PFSK-1 (cell line): ENCODE data around the gene HNRNPH3.

Source experiments
- FOXP2 ChIP-seq: optimal IDR thresholded peaks from 2 replicates; pipeline ENCODE3; 2011; ENCODE audit warnings: borderline replicate concordance, control low read depth, inconsistent platforms; ENCODE audit not compliant: insufficient read depth; ENCODE audit errors: extremely low read length, extremely low read depth
- POLR2AphosphoS5 ChIP-seq: IDR thresholded peaks from 2 replicates; pipeline ENCODE4 v1.6.1; 2012; ENCODE audit warnings: low read depth, mild to moderate bottlenecking, control low read depth, low read length, moderate library complexity
- REST ChIP-seq, 2 experiments: IDR thresholded peaks; 2 replicates each; pipeline versions ENCODE4 v1.6.1 to v1.8.0; 2011 to 2012; ENCODE audit warnings: low read depth in 2 of 2, low read length in 2 of 2, control low read depth in 1 of 2, inconsistent platforms in 1 of 2, mild to moderate bottlenecking in 1 of 2, moderate library complexity in 1 of 2; ENCODE audit not compliant: insufficient read depth in 1 of 2
- SIN3A ChIP-seq: IDR thresholded peaks from 2 replicates; pipeline ENCODE4 v1.6.1; 2012; ENCODE audit warnings: mild to moderate bottlenecking, low read length, moderate library complexity, borderline replicate concordance; ENCODE audit not compliant: insufficient read depth
- TAF1 ChIP-seq: IDR thresholded peaks from 2 replicates; pipeline ENCODE4 v1.6.1; 2012; ENCODE audit warnings: low read length, control low read depth, borderline replicate concordance; ENCODE audit not compliant: insufficient read depth

- TF ChIP-seq POLR2AphosphoS5 = no peak
- TF ChIP-seq SIN3A = no peak
- no peak for TF ChIP-seq TAF1
- TF ChIP-seq REST (IDR thresholded peaks at IDR 0.05; ENCODE audit: insufficient read depth in 1 of 2, low read depth in 2 of 2, low read length in 2 of 2) = no peak
- no peak for TF ChIP-seq FOXP2
Measured at GRCh38 chr10:68296843-68297663, 34.8 kb upstream of the HNRNPH3 start.
